K562 (cell line): ENCODE results near the gene MDK. TPM values are rescaled to one million over a fixed set of nuclear protein-coding genes. Genes with fewer than 3 reads are reported as not detected.

Experiments used
- BACH1 ChIP-seq: fragments of 200-800 bp; sonication (Bioruptor generic); IDR thresholded peaks from 2 replicates; pipeline ENCODE4 v1.6.1; 2016; ENCODE audit warnings: missing genetic modification characterization, missing compliant biosample characterization
- CAMTA2 ChIP-seq: fragments of 250-450 bp; sonication (Bioruptor Pico); conservative IDR thresholded peaks from 2 replicates; pipeline ENCODE4 v1.5.1; 2022
- FIP1L1 ChIP-seq: fragments of 200-400 bp; formaldehyde crosslinking; IDR thresholded peaks from 2 replicates; pipeline ENCODE4 v1.6.1; 2018; ENCODE audit warnings: mild to moderate bottlenecking, low read depth, low read length; ENCODE audit not compliant: poor library complexity, severe bottlenecking
- GATAD2A ChIP-seq: fragments of 450-650 bp; IDR thresholded peaks from 2 replicates; pipeline ENCODE4 v1.6.1; 2017
- GATAD2B ChIP-seq: fragments of 450-650 bp; IDR thresholded peaks from 2 replicates; pipeline ENCODE4 v1.6.1; 2017; ENCODE audit warnings: mild to moderate bottlenecking, borderline replicate concordance
- HSF4 ChIP-seq: fragments of 250-450 bp; sonication (Bioruptor Pico); IDR thresholded peaks from 2 replicates; pipeline ENCODE4 v2.1.2; 2022; ENCODE audit warnings: mild to moderate bottlenecking, moderate library complexity, borderline replicate concordance
- KDM4B ChIP-seq, 2 experiments: fragments of 450-650 bp in 1 of 2; sonication (generic) in 1 of 2; IDR thresholded peaks; 2 replicates each; pipeline ENCODE4 v1.6.1; 2016 to 2017; ENCODE audit warnings: borderline replicate concordance in 2 of 2, antibody characterized with exemption in 1 of 2, low read depth in 1 of 2, mild to moderate bottlenecking in 1 of 2
- PHF21A ChIP-seq: fragments of 450-650 bp; IDR thresholded peaks from 2 replicates; pipeline ENCODE4 v1.6.1; 2017; ENCODE audit warnings: low read depth, borderline replicate concordance
- POLR3G ChIP-seq: IDR thresholded peaks from 2 replicates; pipeline ENCODE4 v1.6.1; 2011; ENCODE audit not compliant: insufficient read length, insufficient replicate concordance; ENCODE audit errors: extremely low read depth
- RAD51 ChIP-seq: fragments of 450-650 bp; IDR thresholded peaks from 2 replicates; pipeline ENCODE4 v1.7.1; 2016; ENCODE audit warnings: low read depth, mild to moderate bottlenecking, borderline replicate concordance
- RFX5 ChIP-seq: IDR thresholded peaks from 2 replicates; pipeline ENCODE4 v1.6.1; 2011; ENCODE audit warnings: low read depth, mild to moderate bottlenecking, improper control_type of control experiment, low read length
- SRSF1 ChIP-seq: fragments of 200-400 bp; formaldehyde crosslinking; IDR thresholded peaks from 2 replicates; pipeline ENCODE4 v1.6.1; 2017; ENCODE audit warnings: mild to moderate bottlenecking, low read depth, low read length, moderate library complexity
- U2AF1 ChIP-seq: fragments of 200-400 bp; formaldehyde crosslinking; optimal IDR thresholded peaks from 2 replicates; pipeline ENCODE3; 2017; ENCODE audit warnings: mild to moderate bottlenecking, low read depth, low read length, moderate library complexity
- YY1 ChIP-seq, 3 experiments: IDR thresholded peaks; 2 replicates each; pipeline ENCODE4 v1.6.1; 2011; ENCODE audit warnings: low read length in 2 of 3, mild to moderate bottlenecking in 2 of 3, moderate library complexity in 2 of 3, borderline replicate concordance in 1 of 3, control low read depth in 1 of 3, low read depth in 1 of 3; ENCODE audit not compliant: insufficient read depth in 3 of 3, insufficient replicate concordance in 2 of 3, control insufficient read depth in 1 of 3, insufficient read length in 1 of 3; ENCODE audit errors: extremely low read depth in 1 of 3
- ZNF224 ChIP-seq: sonication (generic); formaldehyde crosslinking; IDR thresholded peaks from 2 replicates; pipeline ENCODE4 v1.8.0; 2022; ENCODE audit warnings: mild to moderate bottlenecking, missing genetic modification reagents
- ZNF316 ChIP-seq: fragments of 450-650 bp; IDR thresholded peaks from 2 replicates; pipeline ENCODE4 v1.6.1; 2016
- ZNF696 ChIP-seq: fragments of 250-450 bp; sonication (Bioruptor Pico); conservative IDR thresholded peaks from 2 replicates; pipeline ENCODE4 v1.4.0; 2020; ENCODE audit warnings: mild to moderate bottlenecking, moderate library complexity
- polyA plus RNA-seq, 8 experiments: library from polyadenylated mRNA; depleted of rRNA in 4 of 8; stranded (reverse) in 5 of 8; unstranded in 3 of 8; fragments of >200 nt; fragmentation: Nextera tagmentation in 2 of 8; fragmentation: Illumina TruSeq in 1 of 8; extraction: Ambion mirVana in 2 of 8; extraction: Trizol in 1 of 8; gene quantifications; 2 replicates each; pipeline versions ENCODE4 v1.2.1 to v1.2.3, GENCODE V29; 2011 to 2014; ENCODE audit warnings: inconsistent platforms in 1 of 8, missing spikeins in 1 of 8
- total RNA-seq, 7 experiments: library from RNA; depleted of rRNA in 6 of 7; stranded (reverse); fragments of >200 nt in 6 of 7; fragmentation: Illumina TruSeq in 2 of 7; extraction: Trizol in 2 of 7; gene quantifications; 2 replicates each; pipeline versions ENCODE4 v1.2.1 to v1.2.3, GENCODE V29; 2011 to 2021; ENCODE audit warnings: low replicate concordance in 1 of 7
- TF ChIP-seq, protein P1 (sequence below): fragments of 450-650 bp; IDR thresholded peaks from 2 replicates; pipeline ENCODE4 v1.6.1; 2016; ENCODE audit warnings: missing biosample characterization, missing genetic modification characterization
- TF ChIP-seq, protein P2 (sequence below): fragments of 250-450 bp; sonication (Bioruptor Pico); IDR thresholded peaks from 2 replicates; pipeline ENCODE4 v1.5.0; 2021
- TF ChIP-seq, protein P3 (sequence below): fragments of 250-450 bp; sonication (Bioruptor Pico); IDR thresholded peaks from 2 replicates; pipeline ENCODE4 v1.8.0; 2022; ENCODE audit warnings: inconsistent platforms
- TF ChIP-seq, protein P4 (sequence below): sonication (generic); formaldehyde crosslinking; IDR thresholded peaks from 2 replicates; pipeline ENCODE4 v1.8.1; 2023; ENCODE audit warnings: mild to moderate bottlenecking, missing genetic modification reagents

The MDK gene
- total and polyA plus RNA-seq, 9 of the 15 experiments (the other 6 are each of a cell fraction or from before 2014, with no cell fraction given), result 20.7 to 700 (median 350) TPM

DNA sequence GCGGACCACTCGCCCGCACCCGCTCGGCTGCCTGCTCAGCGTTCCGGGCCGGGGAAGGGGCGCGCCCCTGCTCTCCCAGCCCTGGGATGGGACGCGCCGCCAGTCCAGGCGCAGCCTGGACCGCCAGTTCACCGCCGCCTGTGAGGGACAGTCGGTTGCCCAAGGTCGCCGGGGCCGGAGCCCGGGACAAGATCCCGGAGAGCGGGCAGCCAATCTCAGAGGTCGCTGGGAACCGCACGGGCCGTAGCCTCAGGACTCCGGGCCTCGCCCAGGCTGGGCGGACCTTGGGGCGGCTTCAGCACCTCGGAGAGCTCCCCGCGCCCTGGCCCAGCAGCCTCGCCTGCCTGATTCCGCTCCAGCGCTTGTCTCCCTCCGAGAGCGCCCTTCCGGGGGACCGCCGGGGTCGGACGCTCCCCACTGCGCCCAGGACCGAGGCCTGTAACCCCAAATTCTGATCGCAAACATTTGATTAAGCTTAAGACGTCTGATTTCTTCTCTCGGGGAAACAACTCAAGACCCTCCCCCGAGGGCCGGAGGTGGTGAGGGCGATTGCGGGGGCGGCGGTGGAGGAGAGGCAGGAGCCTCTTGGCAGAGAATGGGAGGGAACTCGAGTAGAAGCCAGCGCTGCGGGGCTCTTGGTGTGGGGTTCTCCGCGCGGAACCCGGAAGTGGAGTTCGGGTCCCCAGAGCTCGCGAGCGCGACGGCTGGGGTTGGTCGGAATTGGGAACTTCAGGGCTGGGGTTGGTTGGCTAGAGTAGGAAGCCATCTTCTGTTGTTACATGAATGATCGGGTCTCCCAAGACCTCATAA, 11.2 kb downstream of the MDK start (continued):
- peak; percentile 78; the same call in 1 of the 2 replicates for TF ChIP-seq ZNF224 (CRISPR knock-in tag)
- TF ChIP-seq KDM4B (IDR thresholded peaks at IDR 0.05; ENCODE audit: borderline replicate concordance in 2 of 2, low read depth in 1 of 2), result 0 out of 4 replicates have a peak, but pooled peaks of 1 of the 2 experiments have one; percentile 79
- no peak for TF ChIP-seq POLR3G
- TF ChIP-seq BACH1 (tag), result no peak
- TF ChIP-seq HSF4, result no peak
- TF ChIP-seq, protein P1, sequence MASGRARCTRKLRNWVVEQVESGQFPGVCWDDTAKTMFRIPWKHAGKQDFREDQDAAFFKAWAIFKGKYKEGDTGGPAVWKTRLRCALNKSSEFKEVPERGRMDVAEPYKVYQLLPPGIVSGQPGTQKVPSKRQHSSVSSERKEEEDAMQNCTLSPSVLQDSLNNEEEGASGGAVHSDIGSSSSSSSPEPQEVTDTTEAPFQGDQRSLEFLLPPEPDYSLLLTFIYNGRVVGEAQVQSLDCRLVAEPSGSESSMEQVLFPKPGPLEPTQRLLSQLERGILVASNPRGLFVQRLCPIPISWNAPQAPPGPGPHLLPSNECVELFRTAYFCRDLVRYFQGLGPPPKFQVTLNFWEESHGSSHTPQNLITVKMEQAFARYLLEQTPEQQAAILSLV, result no peak
- no peak for TF ChIP-seq RFX5
- TF ChIP-seq GATAD2B, result no peak
- no peak for TF ChIP-seq ZNF696 (CRISPR knock-in tag)
- TF ChIP-seq PHF21A, result peak; percentile 61; the same call in 1 of the 2 replicates
- TF ChIP-seq, protein P2, sequence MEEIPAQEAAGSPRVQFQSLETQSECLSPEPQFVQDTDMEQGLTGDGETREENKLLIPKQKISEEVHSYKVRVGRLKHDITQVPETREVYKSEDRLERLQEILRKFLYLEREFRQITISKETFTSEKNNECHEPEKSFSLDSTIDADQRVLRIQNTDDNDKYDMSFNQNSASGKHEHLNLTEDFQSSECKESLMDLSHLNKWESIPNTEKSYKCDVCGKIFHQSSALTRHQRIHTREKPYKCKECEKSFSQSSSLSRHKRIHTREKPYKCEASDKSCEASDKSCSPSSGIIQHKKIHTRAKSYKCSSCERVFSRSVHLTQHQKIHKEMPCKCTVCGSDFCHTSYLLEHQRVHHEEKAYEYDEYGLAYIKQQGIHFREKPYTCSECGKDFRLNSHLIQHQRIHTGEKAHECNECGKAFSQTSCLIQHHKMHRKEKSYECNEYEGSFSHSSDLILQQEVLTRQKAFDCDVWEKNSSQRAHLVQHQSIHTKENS (CRISPR knock-in tag), result no peak
- peak; percentile 89 for TF ChIP-seq FIP1L1
- TF ChIP-seq, protein P3, sequence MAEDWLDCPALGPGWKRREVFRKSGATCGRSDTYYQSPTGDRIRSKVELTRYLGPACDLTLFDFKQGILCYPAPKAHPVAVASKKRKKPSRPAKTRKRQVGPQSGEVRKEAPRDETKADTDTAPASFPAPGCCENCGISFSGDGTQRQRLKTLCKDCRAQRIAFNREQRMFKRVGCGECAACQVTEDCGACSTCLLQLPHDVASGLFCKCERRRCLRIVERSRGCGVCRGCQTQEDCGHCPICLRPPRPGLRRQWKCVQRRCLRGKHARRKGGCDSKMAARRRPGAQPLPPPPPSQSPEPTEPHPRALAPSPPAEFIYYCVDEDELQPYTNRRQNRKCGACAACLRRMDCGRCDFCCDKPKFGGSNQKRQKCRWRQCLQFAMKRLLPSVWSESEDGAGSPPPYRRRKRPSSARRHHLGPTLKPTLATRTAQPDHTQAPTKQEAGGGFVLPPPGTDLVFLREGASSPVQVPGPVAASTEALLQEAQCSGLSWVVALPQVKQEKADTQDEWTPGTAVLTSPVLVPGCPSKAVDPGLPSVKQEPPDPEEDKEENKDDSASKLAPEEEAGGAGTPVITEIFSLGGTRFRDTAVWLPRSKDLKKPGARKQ (CRISPR knock-in tag), result no peak
- TF ChIP-seq U2AF1, result no peak
- TF ChIP-seq ZNF316, result no peak
- TF ChIP-seq SRSF1, result no peak
- 0 out of 2 replicates have a peak, but pooled peaks have one; percentile 29 for TF ChIP-seq CAMTA2 (CRISPR knock-in tag)
- peak in 2 of 3 experiments; percentile 42 to 51 for TF ChIP-seq YY1 (IDR thresholded peaks at IDR 0.05; ENCODE audit: borderline replicate concordance in 1 of 3, control insufficient read depth in 1 of 3, extremely low read depth in 1 of 3, insufficient read depth in 3 of 3, insufficient read length in 1 of 3, insufficient replicate concordance in 2 of 3, low read depth in 1 of 3, low read length in 2 of 3)
- no peak for TF ChIP-seq GATAD2A
- TF ChIP-seq RAD51, result no peak
- TF ChIP-seq, protein P4, sequence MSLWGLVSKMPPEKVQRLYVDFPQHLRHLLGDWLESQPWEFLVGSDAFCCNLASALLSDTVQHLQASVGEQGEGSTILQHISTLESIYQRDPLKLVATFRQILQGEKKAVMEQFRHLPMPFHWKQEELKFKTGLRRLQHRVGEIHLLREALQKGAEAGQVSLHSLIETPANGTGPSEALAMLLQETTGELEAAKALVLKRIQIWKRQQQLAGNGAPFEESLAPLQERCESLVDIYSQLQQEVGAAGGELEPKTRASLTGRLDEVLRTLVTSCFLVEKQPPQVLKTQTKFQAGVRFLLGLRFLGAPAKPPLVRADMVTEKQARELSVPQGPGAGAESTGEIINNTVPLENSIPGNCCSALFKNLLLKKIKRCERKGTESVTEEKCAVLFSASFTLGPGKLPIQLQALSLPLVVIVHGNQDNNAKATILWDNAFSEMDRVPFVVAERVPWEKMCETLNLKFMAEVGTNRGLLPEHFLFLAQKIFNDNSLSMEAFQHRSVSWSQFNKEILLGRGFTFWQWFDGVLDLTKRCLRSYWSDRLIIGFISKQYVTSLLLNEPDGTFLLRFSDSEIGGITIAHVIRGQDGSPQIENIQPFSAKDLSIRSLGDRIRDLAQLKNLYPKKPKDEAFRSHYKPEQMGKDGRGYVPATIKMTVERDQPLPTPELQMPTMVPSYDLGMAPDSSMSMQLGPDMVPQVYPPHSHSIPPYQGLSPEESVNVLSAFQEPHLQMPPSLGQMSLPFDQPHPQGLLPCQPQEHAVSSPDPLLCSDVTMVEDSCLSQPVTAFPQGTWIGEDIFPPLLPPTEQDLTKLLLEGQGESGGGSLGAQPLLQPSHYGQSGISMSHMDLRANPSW, result peak; percentile 42; the same call in 1 of the 2 replicates
